ENCODE measurements around the gene EPC1.

EPC1 gene

GRCh38 chr10:32384171-32384570 is 37.2 kb upstream of the EPC1 start:
- TF ChIP-seq CTCF (IDR thresholded peaks at IDR 0.05; ENCODE audit: low read depth, low read length, missing control alignments) = no peak
- in situ Hi-C loops (cut with HindIII; ENCODE audit: low pct_ligation_motif_present, low sequenced_read_pairs) = no loop called here
- DNase-seq = no peak
- H3K27me3 ChIP-seq (replicated peaks) = no peaks in the 10 kb centered on the region
- no peaks in the 10 kb centered on the region for H3K36me3 ChIP-seq (replicated peaks)
- no peak overlapping the region for H3K27ac ChIP-seq
- H3K4me3 ChIP-seq (ENCODE audit: low read depth, low read length) = no peak overlapping the region

GRCh38 chr10:32381165-32381564 is 34.2 kb upstream of the EPC1 start:
- H3K27me3 ChIP-seq (replicated peaks) = no peaks in the 10 kb centered on the region
- DNase-seq = no peak
- H3K36me3 ChIP-seq (replicated peaks) = no peaks in the 10 kb centered on the region
- in situ Hi-C loops (cut with HindIII; ENCODE audit: low pct_ligation_motif_present, low sequenced_read_pairs) = no loop called here
- TF ChIP-seq CTCF (IDR thresholded peaks at IDR 0.05; ENCODE audit: low read depth, low read length, missing control alignments) = no peak
- H3K4me3 ChIP-seq (ENCODE audit: low read depth, low read length) = no peak overlapping the region
- no peak overlapping the region for H3K27ac ChIP-seq

- DNase-seq = no peak
- Histone ChIP-seq H3K4me3 (ENCODE audit: low read depth, low read length) (no peak overlapping the region), H3K27ac (no peak overlapping the region), H3K27me3 (replicated peaks) (no peaks in the 10 kb centered on the region), H3K36me3 (replicated peaks) (no peaks in the 10 kb centered on the region)
- no peak for TF ChIP-seq CTCF (IDR thresholded peaks at IDR 0.05; ENCODE audit: low read depth, low read length, missing control alignments)
- in situ Hi-C loops (cut with HindIII; ENCODE audit: low pct_ligation_motif_present, low sequenced_read_pairs) = no loop called here
Observed at GRCh38 chr10:32379950-32380551, 33.1 kb upstream of the EPC1 start.

- Histone ChIP-seq H3K4me3 (ENCODE audit: low read depth, low read length) (peak overlapping the region; percentile 77), H3K27me3 (replicated peaks) (no peaks in the 10 kb centered on the region), H3K36me3 (replicated peaks) (no peaks in the 10 kb centered on the region), H3K27ac (peak overlapping the region; percentile 87)
- in situ Hi-C loops (cut with HindIII; ENCODE audit: low pct_ligation_motif_present, low sequenced_read_pairs) = no loop called here
- TF ChIP-seq CTCF (IDR thresholded peaks at IDR 0.05; ENCODE audit: low read depth, low read length, missing control alignments) = no peak
- DNase-seq = peak; percentile 59
Observed at GRCh38 chr10:32379318-32379949, 32.5 kb upstream of the EPC1 start.

GRCh38 chr10:32378363-32379317 is 31.7 kb upstream of the EPC1 start:
- Histone ChIP-seq H3K4me3 (ENCODE audit: low read depth, low read length) (peak overlapping the region; percentile 77), H3K27me3 (replicated peaks) (no peaks in the 10 kb centered on the region), H3K36me3 (replicated peaks) (no peaks in the 10 kb centered on the region), H3K27ac (peak overlapping the region; percentile 87)
- peak; percentile 95 for DNase-seq
- no peak for TF ChIP-seq CTCF (IDR thresholded peaks at IDR 0.05; ENCODE audit: low read depth, low read length, missing control alignments)
- in situ Hi-C loops (cut with HindIII; ENCODE audit: low pct_ligation_motif_present, low sequenced_read_pairs) = no loop called here

All from brain microvascular endothelial cell (primary cell).